GM18867 (cell line): Measurements from ENCODE around the gene ZBTB40.

Experiments used
- ATAC-seq: cut with Tn5 transposase; IDR thresholded peaks from one replicate; pipeline ENCODE4 v1.9.1; 2021; ENCODE audit warnings: mild to moderate bottlenecking, moderate library complexity; ENCODE audit not compliant: unreplicated experiment

Gene ZBTB40

GRCh38 chr1:22578732-22579361, 127.2 kb downstream of the ZBTB40 start:
- ATAC-seq = no peak

DNA sequence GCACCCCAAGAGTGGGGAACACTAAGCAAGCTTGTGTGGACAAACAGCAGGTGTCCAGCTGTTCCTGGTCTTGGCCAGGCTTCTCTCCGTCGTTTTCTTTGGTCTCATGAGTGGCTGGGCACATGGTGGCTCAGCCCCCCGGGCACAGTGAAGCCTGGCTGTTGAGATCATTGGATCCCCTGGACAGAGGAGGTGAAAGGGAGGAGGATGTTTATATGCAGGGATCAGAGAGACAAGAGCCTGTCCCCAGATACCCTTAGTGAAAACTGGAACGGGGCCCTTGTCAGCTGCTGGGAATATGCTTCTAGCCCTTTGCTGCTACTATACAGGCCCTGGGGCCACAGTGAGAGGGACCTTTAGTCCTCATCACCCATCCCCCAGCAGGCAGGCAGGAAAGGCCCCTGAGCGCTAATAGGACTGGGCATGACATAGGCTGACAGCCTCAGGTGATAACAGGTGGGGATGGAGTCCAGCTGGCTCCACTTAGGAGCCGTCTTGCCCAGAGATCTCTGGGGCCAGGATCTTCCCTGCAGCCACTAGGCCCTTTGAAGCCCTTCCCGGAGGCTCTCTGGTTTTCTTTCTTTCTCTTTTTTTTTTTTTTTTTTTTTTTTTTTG, 128.0 kb downstream of the ZBTB40 start:
- no peak for ATAC-seq
